HepG2 (cell line): Measurements from ENCODE around the gene ELP5. TPM values are rescaled to one million over a fixed set of nuclear protein-coding genes. Genes with fewer than 3 reads are reported as not detected.

Experiments
- BATF2 ChIP-seq: sonication (generic); formaldehyde crosslinking; IDR thresholded peaks from 2 replicates; pipeline ENCODE4 v1.8.0; 2022; ENCODE audit warnings: mild to moderate bottlenecking, missing genetic modification reagents, moderate library complexity
- BRD4 ChIP-seq: sonication (generic); formaldehyde crosslinking; IDR thresholded peaks from 2 replicates; pipeline ENCODE4 v1.4.0; 2020; ENCODE audit warnings: missing genetic modification reagents
- CHD2 ChIP-seq: IDR thresholded peaks from 2 replicates; pipeline ENCODE4 v1.6.1; 2011; ENCODE audit warnings: low read depth, low read length, improper control_type of control experiment
- NFE2L2 ChIP-seq: fragments of 150-350 bp; IDR thresholded peaks from 2 replicates; pipeline ENCODE4 v1.6.1; 2014; ENCODE audit warnings: low read length
- NFIC ChIP-seq: IDR thresholded peaks from 2 replicates; pipeline ENCODE4 v1.6.1; 2012; ENCODE audit warnings: mild to moderate bottlenecking, low read length, inconsistent platforms
- NFYB ChIP-seq: sonication (generic); formaldehyde crosslinking; IDR thresholded peaks from 2 replicates; pipeline ENCODE4 v1.4.0; 2020; ENCODE audit warnings: missing genetic modification reagents
- NKX3-1 ChIP-seq: sonication (generic); formaldehyde crosslinking; IDR thresholded peaks from 2 replicates; pipeline ENCODE4 v1.5.0; 2020; ENCODE audit warnings: missing genetic modification reagents
- NRL ChIP-seq: sonication (generic); formaldehyde crosslinking; IDR thresholded peaks from 2 replicates; pipeline ENCODE4 v1.5.0; 2020; ENCODE audit warnings: missing genetic modification reagents, mild to moderate bottlenecking, moderate library complexity, borderline replicate concordance
- RCOR2 ChIP-seq: IDR thresholded peaks from 2 replicates; pipeline ENCODE4 v1.6.1; 2016; ENCODE audit warnings: missing biosample characterization, missing genetic modification reagents
- SAFB2 ChIP-seq: sonication (generic); formaldehyde crosslinking; IDR thresholded peaks from 2 replicates; pipeline ENCODE4 v1.5.1; 2020; ENCODE audit warnings: missing genetic modification reagents, low read depth, mild to moderate bottlenecking, borderline replicate concordance
- SP5 ChIP-seq: IDR thresholded peaks from 2 replicates; pipeline ENCODE4 v1.6.1; 2016; ENCODE audit warnings: low read depth, borderline replicate concordance
- SPEN ChIP-seq: sonication (generic); formaldehyde crosslinking; IDR thresholded peaks from 2 replicates; pipeline ENCODE4 v1.5.1; 2020; ENCODE audit warnings: low read depth, mild to moderate bottlenecking, missing genetic modification reagents
- WIZ ChIP-seq: sonication (generic); formaldehyde crosslinking; IDR thresholded peaks from 2 replicates; pipeline ENCODE4 v1.5.1; 2020; ENCODE audit warnings: mild to moderate bottlenecking, missing genetic modification reagents
- ZBED4 ChIP-seq: sonication (generic); formaldehyde crosslinking; IDR thresholded peaks from 2 replicates; pipeline ENCODE4 v1.4.0; 2020; ENCODE audit warnings: missing genetic modification reagents, borderline replicate concordance
- ZC3H4 ChIP-seq: sonication (generic); formaldehyde crosslinking; IDR thresholded peaks from 2 replicates; pipeline ENCODE4 v1.4.0; 2020; ENCODE audit warnings: missing genetic modification reagents, borderline replicate concordance
- ZNF24 ChIP-seq: fragments of 450-650 bp; IDR thresholded peaks from 2 replicates; pipeline ENCODE4 v1.6.1; 2017; ENCODE audit warnings: antibody characterized with exemption, mild to moderate bottlenecking
- ZNF616 ChIP-seq: sonication (generic); formaldehyde crosslinking; IDR thresholded peaks from 2 replicates; pipeline ENCODE4 v1.5.0; 2020; ENCODE audit warnings: low read depth, mild to moderate bottlenecking, missing genetic modification reagents
- ZNF703 ChIP-seq: sonication (generic); formaldehyde crosslinking; IDR thresholded peaks from 2 replicates; pipeline ENCODE4 v1.5.1; 2020; ENCODE audit warnings: missing genetic modification reagents, mild to moderate bottlenecking, moderate library complexity, borderline replicate concordance
- ZNF740 ChIP-seq: sonication (generic); formaldehyde crosslinking; IDR thresholded peaks from 2 replicates; pipeline ENCODE4 v1.4.0; 2020; ENCODE audit warnings: missing genetic modification reagents
- ZZZ3 ChIP-seq: sonication (generic); formaldehyde crosslinking; IDR thresholded peaks from 2 replicates; pipeline ENCODE4 v1.4.0; 2020; ENCODE audit warnings: missing genetic modification reagents, mild to moderate bottlenecking, borderline replicate concordance
- polyA plus RNA-seq, 8 experiments: library from polyadenylated mRNA; depleted of rRNA in 3 of 8; stranded (reverse) in 7 of 8; unstranded in 1 of 8; fragments of >200 nt; fragmentation: Illumina TruSeq in 4 of 8; extraction: Trizol in 4 of 8; gene quantifications; 2 replicates each; pipeline versions ENCODE4 v1.2.1 to v1.2.3, GENCODE V29; 2011 to 2016; ENCODE audit warnings: low read depth in 4 of 8, missing spikeins in 1 of 8, mixed read lengths in 1 of 8; ENCODE audit not compliant: insufficient read depth in 1 of 8
- total RNA-seq, 5 experiments: library from RNA; depleted of rRNA; stranded (reverse); fragments of >200 nt; fragmentation: Illumina TruSeq; extraction: Trizol; gene quantifications; 2 replicates each; pipeline ENCODE4 v1.2.3, GENCODE V29; 2016; ENCODE audit warnings: low read depth in 1 of 5
- TF ChIP-seq, protein P1 (sequence below): IDR thresholded peaks from 2 replicates; pipeline ENCODE4 v1.6.1; 2012; ENCODE audit warnings: inconsistent platforms
- TF ChIP-seq, protein P2 (sequence below): sonication (generic); formaldehyde crosslinking; IDR thresholded peaks from 2 replicates; pipeline ENCODE4 v1.8.0; 2022; ENCODE audit warnings: low read depth, missing genetic modification reagents

ELP5 gene
- total and polyA plus RNA-seq, 2 of the 13 experiments (the other 11 are each of a cell fraction or from before 2014, with no cell fraction given), result 67.6 to 69.8 TPM

DNA sequence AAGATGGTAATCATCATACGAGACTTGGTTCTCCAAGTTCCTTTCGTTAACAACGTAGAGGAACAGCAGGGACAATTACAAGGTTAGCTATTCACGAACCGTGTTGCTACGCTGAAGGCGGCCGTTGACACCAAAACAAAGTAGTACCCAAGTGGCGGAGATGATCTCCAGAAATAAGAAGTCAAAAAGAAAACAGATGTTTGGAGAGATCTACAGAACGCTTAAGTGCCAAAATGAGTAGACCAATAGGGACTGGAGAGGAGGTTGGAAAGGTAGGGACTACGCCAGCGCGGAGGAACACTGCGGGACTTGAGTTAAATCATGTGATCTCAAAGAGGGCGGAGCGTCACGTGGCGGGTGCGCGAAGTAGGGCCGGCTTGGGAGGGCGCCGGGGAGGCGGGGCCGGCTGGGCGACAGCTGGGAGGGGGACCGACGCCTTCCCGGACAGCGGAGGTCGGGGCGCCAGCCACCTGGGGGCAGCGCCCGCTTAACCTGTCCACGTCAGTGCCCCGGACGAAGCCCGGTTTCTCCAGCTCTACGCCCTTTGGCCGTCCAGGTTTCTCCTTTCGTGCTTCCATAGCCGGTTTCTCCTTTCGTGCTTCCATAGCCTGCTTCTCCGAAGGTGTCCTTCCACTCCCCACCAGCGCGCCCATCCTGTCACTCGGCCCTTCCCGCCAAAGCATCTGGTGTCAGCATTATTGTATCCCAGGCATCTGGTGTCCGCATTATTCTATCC, 9.1 kb upstream of the ELP5 start (continued):
- TF ChIP-seq ZNF703 (CRISPR knock-in tag) (0 out of 2 replicates have a peak, but pooled peaks have one; percentile 77), RCOR2 (CRISPR knock-in tag) (no peak), ZNF616 (CRISPR knock-in tag) (no peak), NFE2L2 (no peak), SAFB2 (CRISPR knock-in tag) (peak; percentile 91), NRL (peak; percentile 83; the same call in 1 of the 2 replicates), ZBED4 (CRISPR knock-in tag) (peak; percentile 69; the same call in 1 of the 2 replicates), NFYB (CRISPR knock-in tag) (peak; percentile 46), WIZ (CRISPR knock-in tag) (no peak), NFIC (peak; percentile 43; the same call in 1 of the 2 replicates), SP5 (peak; percentile 96), NKX3-1 (CRISPR knock-in tag) (no peak), SPEN (CRISPR knock-in tag) (peak; percentile 79), ZC3H4 (CRISPR knock-in tag) (0 out of 2 replicates have a peak, but pooled peaks have one; percentile 37), CHD2 (peak; percentile 84), ZZZ3 (CRISPR knock-in tag) (0 out of 2 replicates have a peak, but pooled peaks have one; percentile 70), BATF2 (CRISPR knock-in tag) (no peak), ZNF740 (CRISPR knock-in tag) (peak; percentile 95), BRD4 (0 out of 2 replicates have a peak, but pooled peaks have one; percentile 61), ZNF24 (0 out of 2 replicates have a peak, but pooled peaks have one; percentile 64)
- TF ChIP-seq, protein P1, sequence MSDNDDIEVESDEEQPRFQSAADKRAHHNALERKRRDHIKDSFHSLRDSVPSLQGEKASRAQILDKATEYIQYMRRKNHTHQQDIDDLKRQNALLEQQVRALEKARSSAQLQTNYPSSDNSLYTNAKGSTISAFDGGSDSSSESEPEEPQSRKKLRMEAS, result peak; percentile 92
- TF ChIP-seq, protein P2, sequence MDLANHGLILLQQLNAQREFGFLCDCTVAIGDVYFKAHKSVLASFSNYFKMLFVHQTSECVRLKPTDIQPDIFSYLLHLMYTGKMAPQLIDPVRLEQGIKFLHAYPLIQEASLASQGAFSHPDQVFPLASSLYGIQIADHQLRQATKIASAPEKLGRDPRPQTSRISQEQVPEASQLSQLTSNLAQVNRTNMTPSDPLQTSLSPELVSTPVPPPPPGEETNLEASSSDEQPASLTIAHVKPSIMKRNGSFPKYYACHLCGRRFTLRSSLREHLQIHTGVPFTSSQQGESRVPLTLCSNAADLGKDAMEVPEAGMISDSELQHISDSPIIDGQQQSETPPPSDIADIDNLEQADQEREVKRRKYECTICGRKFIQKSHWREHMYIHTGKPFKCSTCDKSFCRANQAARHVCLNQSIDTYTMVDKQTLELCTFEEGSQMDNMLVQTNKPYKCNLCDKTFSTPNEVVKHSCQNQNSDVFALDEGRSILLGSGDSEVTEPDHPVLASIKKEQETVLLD (CRISPR knock-in tag), result peak; percentile 70; the same call in 1 of the 2 replicates
